ACC112 (cell line): Measurements from ENCODE around the gene MSL3.
A peak's percentile ranks its signal among the peaks of the same experiment; 100 is the strongest.

Source experiments
- H2AFZ ChIP-seq: fragments of 200-600 bp; sonication (generic); one replicate; pipeline ENCODE4 v1.6.0; 2017; ENCODE audit warnings: antibody characterized with exemption, low read length; ENCODE audit not compliant: unreplicated experiment
- H3K27ac ChIP-seq: fragments of 200-600 bp; sonication (generic); 2 replicates; pipeline ENCODE4 v1.5.1; 2014; ENCODE audit warnings: low read depth, mild to moderate bottlenecking, antibody characterized with exemption, low read length, moderate library complexity
- H3K27me3 ChIP-seq: fragments of 200-600 bp; sonication (generic); 2 replicates; pipeline ENCODE4 v1.6.1; 2014; ENCODE audit warnings: mild to moderate bottlenecking, antibody characterized with exemption, low read length, moderate library complexity, mixed read lengths; ENCODE audit not compliant: insufficient read depth
- H3K36me3 ChIP-seq: fragments of 200-600 bp; sonication (generic); 2 replicates; pipeline ENCODE4 v1.6.1; 2016; ENCODE audit warnings: mild to moderate bottlenecking, antibody characterized with exemption, low read length, moderate library complexity, mixed read lengths; ENCODE audit not compliant: insufficient read depth
- H3K4me1 ChIP-seq: fragments of 200-600 bp; sonication (generic); one replicate; pipeline ENCODE4 v1.6.1; 2016; ENCODE audit warnings: low read length, mixed read lengths; ENCODE audit not compliant: insufficient read depth, unreplicated experiment, control insufficient read depth
- H3K4me3 ChIP-seq: fragments of 200-600 bp; sonication (generic); 2 replicates; pipeline ENCODE4 v1.5.1; 2014; ENCODE audit warnings: mild to moderate bottlenecking, low read depth, low read length
- H3K79me2 ChIP-seq: fragments of 200-600 bp; sonication (generic); one replicate; pipeline ENCODE4 v1.6.0; 2016; ENCODE audit warnings: low read length; ENCODE audit not compliant: control insufficient read depth, unreplicated experiment, insufficient read depth

The MSL3 gene

GRCh38 chrX:11750046-11750445 is 8.0 kb upstream of the MSL3 start:
- H3K4me1 ChIP-seq = no peaks in the 10 kb centered on the region
- H3K36me3 ChIP-seq = no peaks in the 10 kb centered on the region
- H3K4me3 ChIP-seq = no peak overlapping the region
- H2AFZ ChIP-seq = no peak overlapping the region
- H3K27me3 ChIP-seq = peaks cover 10% of the 10 kb centered on the region; the same call in 1 of the 2 replicates
- H3K27ac ChIP-seq = no peak overlapping the region
- H3K79me2 ChIP-seq = no peaks in the 10 kb centered on the region

- Histone ChIP-seq H3K79me2 (no peaks in the 10 kb centered on the region), H3K36me3 (no peaks in the 10 kb centered on the region), H3K27ac (no peak overlapping the region), H3K4me1 (no peaks in the 10 kb centered on the region), H3K4me3 (no peak overlapping the region), H3K27me3 (peaks cover 10% of the 10 kb centered on the region; the same call in 1 of the 2 replicates), H2AFZ (no peak overlapping the region)
These were observed 7.3 kb upstream of the MSL3 start for GRCh38 chrX:11750694-11751093.

DNA sequence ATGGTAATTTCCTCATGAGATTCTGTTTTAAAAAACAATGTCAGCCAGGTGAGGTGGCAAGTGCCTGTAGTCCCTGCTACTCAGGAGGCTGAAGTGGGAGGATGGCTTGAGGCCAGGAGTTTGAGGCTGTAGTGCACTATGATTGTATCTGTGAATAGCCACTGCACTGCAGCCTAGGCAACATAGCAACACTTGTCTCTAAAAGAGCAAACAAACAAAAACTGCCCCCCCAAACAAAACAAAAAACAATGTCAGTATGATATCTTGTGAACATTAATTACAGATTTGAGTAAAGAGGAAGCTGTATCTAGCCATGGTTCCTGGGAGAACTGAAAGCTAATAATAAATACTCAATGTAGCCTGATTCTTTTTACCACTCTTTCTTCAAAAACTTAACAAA is 6.8 kb upstream of the MSL3 start:
- H3K4me1 ChIP-seq = peaks cover under 1% of the 10 kb centered on the region
- H3K79me2 ChIP-seq = no peaks in the 10 kb centered on the region
- no peak overlapping the region for H2AFZ ChIP-seq
- H3K4me3 ChIP-seq = no peak overlapping the region
- no peaks in the 10 kb centered on the region for H3K36me3 ChIP-seq
- H3K27me3 ChIP-seq = peaks cover 10% of the 10 kb centered on the region; the same call in 1 of the 2 replicates
- no peak overlapping the region for H3K27ac ChIP-seq

GRCh38 chrX:11753668-11754067 is 4.4 kb upstream of the MSL3 start:
- H3K36me3 ChIP-seq = no peaks in the 10 kb centered on the region
- peaks cover under 1% of the 10 kb centered on the region for H3K79me2 ChIP-seq
- H3K27me3 ChIP-seq = peaks cover 10% of the 10 kb centered on the region; the same call in 1 of the 2 replicates
- no peak overlapping the region for H3K27ac ChIP-seq
- no peak overlapping the region for H3K4me3 ChIP-seq
- H2AFZ ChIP-seq = no peak overlapping the region
- peaks cover 12% of the 10 kb centered on the region for H3K4me1 ChIP-seq

DNA sequence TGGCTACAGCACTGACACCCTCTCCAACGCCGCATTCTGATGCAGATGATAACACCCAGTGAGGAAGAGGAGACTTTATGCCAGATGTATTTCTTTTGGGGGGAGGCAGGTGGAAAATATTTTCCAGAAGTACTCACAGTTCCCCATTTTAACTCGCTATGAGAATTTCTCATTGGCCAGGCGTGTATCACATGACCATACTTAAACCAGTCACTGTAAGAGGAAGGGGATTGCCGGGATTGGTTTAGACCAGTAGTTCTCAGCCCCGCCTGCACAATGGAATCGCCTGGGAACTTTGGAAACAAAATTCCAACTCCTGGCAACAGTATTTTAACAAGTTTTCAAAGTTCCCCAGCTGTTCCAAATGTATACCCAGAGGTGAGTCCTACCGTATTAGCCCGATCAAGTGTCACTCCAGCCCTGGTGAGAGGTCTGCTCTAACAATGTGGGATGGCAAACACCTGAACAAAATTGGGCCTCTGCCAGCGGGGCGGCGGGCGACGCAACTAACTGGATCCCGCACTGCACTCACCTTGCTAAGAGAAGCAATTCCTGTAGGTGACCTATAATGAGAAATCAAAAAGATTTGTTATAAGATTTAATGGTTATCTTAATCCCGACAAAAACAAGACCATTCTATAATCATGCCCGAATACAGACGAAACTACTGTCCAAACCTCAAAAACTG is 2.9 kb upstream of the MSL3 start:
- Histone ChIP-seq H3K27me3 (peaks cover 10% of the 10 kb centered on the region; the same call in 1 of the 2 replicates), H2AFZ (no peak overlapping the region), H3K4me3 (no peak overlapping the region), H3K36me3 (no peaks in the 10 kb centered on the region), H3K27ac (no peak overlapping the region), H3K4me1 (peaks cover 12% of the 10 kb centered on the region), H3K79me2 (peaks cover 6% of the 10 kb centered on the region)

- H3K36me3 ChIP-seq = no peaks in the 10 kb centered on the region
- H3K27ac ChIP-seq = no peak overlapping the region
- H2AFZ ChIP-seq = no peak overlapping the region
- H3K4me3 ChIP-seq = no peak overlapping the region
- peaks cover 10% of the 10 kb centered on the region; the same call in 1 of the 2 replicates for H3K27me3 ChIP-seq
- peaks cover 14% of the 10 kb centered on the region for H3K4me1 ChIP-seq
- H3K79me2 ChIP-seq = peaks cover 8% of the 10 kb centered on the region
These were observed 2.3 kb upstream of the MSL3 start for GRCh38 chrX:11755724-11756123.

GRCh38 chrX:11756354-11757318 is 1.4 kb upstream of the MSL3 start:
- Histone ChIP-seq H3K27ac (0 out of 2 replicates have a peak overlapping the region, but pooled peaks have one; percentile 57), H3K4me3 (peak overlapping the region; percentile 79), H2AFZ (peak overlapping the region; percentile 77)

GRCh38 chrX:11757397-11757718 is 679 bp upstream of the MSL3 start:
- peaks cover 21% of the 10 kb centered on the region for H3K4me1 ChIP-seq
- H3K36me3 ChIP-seq = peaks cover 14% of the 10 kb centered on the region
- H3K4me3 ChIP-seq = peak overlapping the region; percentile 79
- H3K79me2 ChIP-seq = peaks cover 14% of the 10 kb centered on the region
- H3K27me3 ChIP-seq = peaks cover 6% of the 10 kb centered on the region; the same call in 1 of the 2 replicates
- peak overlapping the region; percentile 77 for H2AFZ ChIP-seq
- peak overlapping the region; percentile 57 for H3K27ac ChIP-seq

More at GRCh38 chrX:11756354-11757318, 1.4 kb upstream of the MSL3 start:
- Histone ChIP-seq H3K36me3 (peaks cover 7% of the 10 kb centered on the region), H3K4me1 (peaks cover 21% of the 10 kb centered on the region), H3K79me2 (peaks cover 14% of the 10 kb centered on the region), H3K27me3 (peaks cover 10% of the 10 kb centered on the region; the same call in 1 of the 2 replicates)

DNA sequence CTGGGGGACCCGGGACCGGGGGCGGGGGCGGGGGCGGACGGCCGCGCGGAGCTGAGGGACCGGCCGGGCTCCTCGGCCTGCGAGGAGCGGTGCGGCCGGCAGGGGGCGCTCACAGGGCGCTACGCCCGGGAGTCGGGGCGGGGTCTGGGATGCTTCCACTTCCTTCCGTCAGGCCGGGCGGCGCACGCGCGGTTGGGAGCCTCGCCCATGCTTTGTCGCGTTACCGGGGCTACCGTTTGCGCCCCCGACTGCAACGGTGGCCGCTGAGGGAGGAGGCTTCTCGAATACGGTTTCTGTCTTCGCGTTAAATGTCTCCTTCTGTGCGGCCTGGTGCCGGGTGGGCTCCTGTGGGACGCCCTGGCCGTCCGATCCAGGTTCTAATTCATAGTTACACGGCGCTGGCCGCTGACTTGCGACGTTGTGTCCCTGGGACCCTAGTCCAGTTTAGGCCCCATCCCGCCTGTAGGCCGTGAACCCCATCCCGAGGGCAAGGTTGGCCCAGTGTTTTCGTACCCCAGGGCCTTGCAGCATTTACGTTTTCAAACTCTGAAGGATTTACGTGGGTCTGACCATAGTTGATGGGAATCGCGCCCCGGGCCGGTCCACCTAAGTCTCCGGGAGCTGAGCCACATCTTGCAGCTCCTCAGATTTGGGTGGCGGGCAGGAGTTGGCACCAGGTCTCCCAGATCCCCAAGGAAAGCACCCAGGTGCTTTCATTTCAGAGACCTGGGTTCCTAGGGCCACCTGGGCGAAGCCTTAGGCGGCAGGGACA is 549 bp downstream of the MSL3 start:
- Histone ChIP-seq H3K4me3 (peak overlapping the region; percentile 99), H3K27me3 (no peaks in the 10 kb centered on the region), H3K79me2 (peaks cover 14% of the 10 kb centered on the region), H2AFZ (peak overlapping the region; percentile 96), H3K4me1 (peaks cover 21% of the 10 kb centered on the region), H3K36me3 (peaks cover 25% of the 10 kb centered on the region), H3K27ac (peak overlapping the region; percentile 86)

- Histone ChIP-seq H3K4me3 (peak overlapping the region; percentile 99), H3K36me3 (peaks cover 31% of the 10 kb centered on the region), H3K79me2 (peaks cover 14% of the 10 kb centered on the region), H2AFZ (peak overlapping the region; percentile 96), H3K27ac (peak overlapping the region; percentile 86), H3K27me3 (no peaks in the 10 kb centered on the region), H3K4me1 (peaks cover 21% of the 10 kb centered on the region)
These were observed 1.1 kb downstream of the MSL3 start for GRCh38 chrX:11759172-11759460.
